ENCODE results near the gene LAMTOR4.

- TF ChIP-seq, protein P1, sequence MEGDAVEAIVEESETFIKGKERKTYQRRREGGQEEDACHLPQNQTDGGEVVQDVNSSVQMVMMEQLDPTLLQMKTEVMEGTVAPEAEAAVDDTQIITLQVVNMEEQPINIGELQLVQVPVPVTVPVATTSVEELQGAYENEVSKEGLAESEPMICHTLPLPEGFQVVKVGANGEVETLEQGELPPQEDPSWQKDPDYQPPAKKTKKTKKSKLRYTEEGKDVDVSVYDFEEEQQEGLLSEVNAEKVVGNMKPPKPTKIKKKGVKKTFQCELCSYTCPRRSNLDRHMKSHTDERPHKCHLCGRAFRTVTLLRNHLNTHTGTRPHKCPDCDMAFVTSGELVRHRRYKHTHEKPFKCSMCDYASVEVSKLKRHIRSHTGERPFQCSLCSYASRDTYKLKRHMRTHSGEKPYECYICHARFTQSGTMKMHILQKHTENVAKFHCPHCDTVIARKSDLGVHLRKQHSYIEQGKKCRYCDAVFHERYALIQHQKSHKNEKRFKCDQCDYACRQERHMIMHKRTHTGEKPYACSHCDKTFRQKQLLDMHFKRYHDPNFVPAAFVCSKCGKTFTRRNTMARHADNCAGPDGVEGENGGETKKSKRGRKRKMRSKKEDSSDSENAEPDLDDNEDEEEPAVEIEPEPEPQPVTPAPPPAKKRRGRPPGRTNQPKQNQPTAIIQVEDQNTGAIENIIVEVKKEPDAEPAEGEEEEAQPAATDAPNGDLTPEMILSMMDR (IDR thresholded peaks at IDR 0.05; ENCODE audit: low read depth, low read length): no peak
- no peak for TF ChIP-seq EZH2phosphoT487 (IDR thresholded peaks at IDR 0.05; ENCODE audit: low read depth)
These were observed 44.3 kb downstream of the LAMTOR4 start for GRCh38 chr7:100192969-100193368.

Measured in OCI-LY3 (cell line).